Stimulated activated CD8-positive, alpha-beta memory T cell treated with anti-CD3 and anti-CD28 coated beads, Interleukin-7, amount 100 ng/mL, for 4 hours (primary cell): ENCODE measurements around the gene BFSP2.
"Not testable (repeated sequence)": the region's sequence is repeated elsewhere in the genome, so short reads cannot be mapped to it uniquely, and the experiment has no call there.

Experiments used
- DNase-seq, 2 donors: peaks; one replicate each; pipeline ENCODE4 v3.0.0-alpha.2; 2020; ENCODE audit warnings: low read depth in 2 of 2

The BFSP2 gene

DNA sequence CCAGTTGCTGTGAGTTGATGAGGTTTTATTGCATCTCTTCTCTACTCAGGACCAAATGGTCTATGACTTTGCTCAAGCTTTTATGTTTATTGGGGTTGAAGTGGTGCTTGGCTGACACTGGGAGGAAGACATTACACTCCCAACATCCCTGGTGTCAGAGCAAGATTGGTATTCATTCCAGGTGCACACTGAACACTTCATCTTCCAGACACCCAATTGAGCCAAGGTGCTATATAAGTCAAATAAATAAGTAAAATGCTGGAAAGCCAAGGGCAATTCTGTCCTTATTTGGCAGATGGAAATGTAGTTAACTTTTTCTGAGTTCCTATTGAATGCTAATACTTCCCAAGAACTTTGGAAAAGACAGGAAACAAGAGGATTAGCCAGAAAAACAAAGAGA is 120.4 kb downstream of the BFSP2 start:
- no peak for DNase-seq

- not testable (repeated sequence) for DNase-seq
Observed at GRCh38 chr3:133520938-133521337, 121.1 kb downstream of the BFSP2 start.

DNA sequence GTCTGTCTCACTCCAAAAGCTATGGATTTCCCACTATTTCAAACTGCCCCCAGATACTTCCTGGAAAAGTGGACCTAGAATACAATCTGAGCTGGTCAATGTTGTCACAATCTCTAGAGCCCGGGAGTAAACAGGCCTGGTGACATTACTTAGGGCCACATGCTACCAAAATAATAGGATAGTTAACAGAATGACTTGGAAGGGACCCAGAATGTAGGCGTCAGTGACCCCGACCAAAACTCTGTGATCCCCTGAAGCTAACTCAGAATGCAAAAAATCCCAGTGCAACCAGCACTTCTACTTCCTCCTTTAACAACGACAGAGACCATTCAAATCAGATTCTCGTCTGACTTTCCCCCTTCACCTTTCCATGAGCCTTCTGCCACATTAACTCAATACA is 122.1 kb downstream of the BFSP2 start:
- DNase-seq = no peak

- DNase-seq = not testable (repeated sequence)
Observed at GRCh38 chr3:133523758-133524157, 123.9 kb downstream of the BFSP2 start.
